HCT116 (cell line): ENCODE data around the gene ZBTB7C. TPM values are rescaled to one million over a fixed set of nuclear protein-coding genes. Genes with fewer than 3 reads are reported as not detected.

Experiments
- ATAC-seq: fragments of 200-7000 bp; cut with Tn5 transposase; 2 replicates; pipeline ENCODE4 v1.9.1; 2020; ENCODE audit warnings: mild to moderate bottlenecking, moderate library complexity
- BruUV-seq: library from RNA; stranded (reverse); fragments of 400-500 nt; replicated peaks from 2 replicates; lab custom pipeline; 2021; lab: Mats Ljungman, UMichigan
- CTCF ChIA-PET: fragments of 300-600 bp; sonication (Branson Sonifier 250); formaldehyde crosslinking; loops from one replicate; lab custom pipeline; 2021; ENCODE audit warnings: antibody characterized with exemption; lab: Charles Lee
- POLR2A ChIA-PET: fragments of 300-600, 350-600 bp; sonication (Branson Sonifier 250); formaldehyde crosslinking; loops from one replicate; lab custom pipeline; 2021; ENCODE audit warnings: antibody characterized with exemption; lab: Charles Lee
- RAD21 ChIA-PET, 2 experiments: fragments of 300-600 bp; sonication (Branson Sonifier 250); formaldehyde crosslinking; loops; one replicate each; lab custom pipeline; 2023; ENCODE audit warnings: low total read pairs in 2 of 2; ENCODE audit not compliant: uncharacterized antibody in 2 of 2, unreplicated experiment in 2 of 2, low non-redundant PET in 1 of 2; lab: Charles Lee
- DNase-seq: peaks from one replicate; pipeline ENCODE4 v3.0.0-alpha.2; 2010; ENCODE audit warnings: low read depth, low spot score
- H2AFZ ChIP-seq: fragments of 200-600 bp; shearing (Covaris generic), sonication (generic); 2 replicates; pipeline ENCODE4 v1.6.1; 2017; ENCODE audit warnings: low read depth, mixed run types, mixed read lengths, antibody characterized with exemption, low read length; ENCODE audit not compliant: poor library complexity, severe bottlenecking
- H3K27ac ChIP-seq: 2 replicates; pipeline ENCODE4 v1.5.1; 2012; ENCODE audit warnings: low read depth, low read length
- H3K27me3 ChIP-seq: fragments of 200-600 bp; sonication (generic); 2 replicates; pipeline ENCODE4 v1.6.1; 2016; ENCODE audit warnings: mixed run types, low read length, mixed read lengths; ENCODE audit not compliant: insufficient read depth
- H3K36me3 ChIP-seq, 2 experiments: fragments of 200-500 bp in 1 of 2; fragments of 200-600 bp in 1 of 2; sonication (Bioruptor generic) in 1 of 2; sonication (generic) in 1 of 2; 2 replicates each; pipeline versions ENCODE4 v1.5.1 to v1.6.1; 2014 to 2016; ENCODE audit warnings: low read length in 2 of 2, inconsistent platforms in 1 of 2, mixed read lengths in 1 of 2, mixed run types in 1 of 2; ENCODE audit not compliant: insufficient read depth in 2 of 2, control insufficient read depth in 1 of 2
- H3K4me1 ChIP-seq, 2 experiments: fragments of 200-600 bp in 1 of 2; sonication (generic) in 1 of 2; 2 replicates each; pipeline versions ENCODE4 v1.5.1 to v1.6.1; 2012 to 2017; ENCODE audit warnings: low read length in 2 of 2, inconsistent platforms in 1 of 2, mild to moderate bottlenecking in 1 of 2, mixed read lengths in 1 of 2, mixed run types in 1 of 2, moderate library complexity in 1 of 2; ENCODE audit not compliant: insufficient read depth in 2 of 2, control insufficient read depth in 1 of 2
- H3K4me2 ChIP-seq: fragments of 200-600 bp; sonication (generic); 2 replicates; pipeline ENCODE4 v1.6.1; 2017; ENCODE audit warnings: mixed run types, low read length, mixed read lengths
- H3K4me3 ChIP-seq, 2 experiments: fragments of 200-600 bp in 1 of 2; sonication (generic) in 1 of 2; replicated peaks in 1 of 2; 2 replicates each; pipeline ENCODE4 v1.5.1; 2011 to 2016; ENCODE audit warnings: low read length in 2 of 2, control low read depth in 1 of 2, low read depth in 1 of 2, mild to moderate bottlenecking in 1 of 2, mixed read lengths in 1 of 2, mixed run types in 1 of 2
- H3K79me2 ChIP-seq: fragments of 200-600 bp; sonication (generic); 2 replicates; pipeline ENCODE4 v1.6.1; 2017; ENCODE audit warnings: mild to moderate bottlenecking, mixed run types, low read length, moderate library complexity, mixed read lengths; ENCODE audit not compliant: insufficient read depth
- H3K9ac ChIP-seq: fragments of 200-600 bp; sonication (generic); 2 replicates; pipeline ENCODE4 v1.6.1; 2016; ENCODE audit warnings: low read length, mixed read lengths
- H3K9me2 ChIP-seq: fragments of 200-600 bp; sonication (generic), shearing (Covaris generic); 2 replicates; pipeline ENCODE4 v1.6.1; 2017; ENCODE audit warnings: mixed run types, mild to moderate bottlenecking, moderate library complexity; ENCODE audit not compliant: insufficient read depth
- H3K9me3 ChIP-seq, 2 experiments: fragments of 200-500 bp in 1 of 2; fragments of 200-600 bp in 1 of 2; sonication (Bioruptor generic) in 1 of 2; sonication (generic) in 1 of 2; 2 replicates each; pipeline ENCODE4 v1.6.1; 2014 to 2017; ENCODE audit warnings: low read length in 2 of 2, mixed read lengths in 2 of 2, inconsistent platforms in 1 of 2, low read depth in 1 of 2, mild to moderate bottlenecking in 1 of 2, mixed run types in 1 of 2, moderate library complexity in 1 of 2; ENCODE audit not compliant: control insufficient read depth in 1 of 2, insufficient read depth in 1 of 2
- H4K20me1 ChIP-seq: fragments of 200-600 bp; sonication (generic), shearing (Covaris generic); 2 replicates; pipeline ENCODE4 v1.6.1; 2017; ENCODE audit warnings: mixed run types, mild to moderate bottlenecking, moderate library complexity; ENCODE audit not compliant: insufficient read depth
- EZH2phosphoT487 ChIP-seq: fragments of 200-600 bp; IDR thresholded peaks from 2 replicates; pipeline ENCODE4 v1.6.1; 2018; ENCODE audit warnings: antibody characterized with exemption, borderline replicate concordance
- FOSL1 ChIP-seq: IDR thresholded peaks from 2 replicates; pipeline ENCODE4 v1.6.1; 2012; ENCODE audit warnings: low read depth
- JUND ChIP-seq: IDR thresholded peaks from 2 replicates; pipeline ENCODE4 v1.6.1; 2012
- ZNF274 ChIP-seq: fragments of 200-500 bp; sonication (Bioruptor generic); IDR thresholded peaks from 2 replicates; pipeline ENCODE4 v1.6.1; 2014; ENCODE audit warnings: mild to moderate bottlenecking, low read depth, low read length, inconsistent platforms
- intact Hi-C: fragments of 100-400 bp; cut with micrococcal nuclease; formaldehyde crosslinking; loops from 2 replicates; pipeline ENCODE4 v1.10.0; 2022
- total RNA-seq: library from RNA; stranded (reverse); gene quantifications from one replicate; pipeline ENCODE4 v1.2.1, GENCODE V29; 2021; ENCODE audit not compliant: unreplicated experiment
- TF ChIP-seq, protein P1 (sequence below): IDR thresholded peaks from 2 replicates; pipeline ENCODE4 v1.6.1; 2011; ENCODE audit warnings: mild to moderate bottlenecking, low read length, moderate library complexity; ENCODE audit not compliant: insufficient replicate concordance; ENCODE audit errors: extremely low read depth
- TF ChIP-seq, protein P2 (sequence below): IDR thresholded peaks from 2 replicates; pipeline ENCODE4 v1.6.1; 2012

Gene ZBTB7C
- total RNA-seq, 1 experiment from 2014 or later: 0.37 TPM

DNA sequence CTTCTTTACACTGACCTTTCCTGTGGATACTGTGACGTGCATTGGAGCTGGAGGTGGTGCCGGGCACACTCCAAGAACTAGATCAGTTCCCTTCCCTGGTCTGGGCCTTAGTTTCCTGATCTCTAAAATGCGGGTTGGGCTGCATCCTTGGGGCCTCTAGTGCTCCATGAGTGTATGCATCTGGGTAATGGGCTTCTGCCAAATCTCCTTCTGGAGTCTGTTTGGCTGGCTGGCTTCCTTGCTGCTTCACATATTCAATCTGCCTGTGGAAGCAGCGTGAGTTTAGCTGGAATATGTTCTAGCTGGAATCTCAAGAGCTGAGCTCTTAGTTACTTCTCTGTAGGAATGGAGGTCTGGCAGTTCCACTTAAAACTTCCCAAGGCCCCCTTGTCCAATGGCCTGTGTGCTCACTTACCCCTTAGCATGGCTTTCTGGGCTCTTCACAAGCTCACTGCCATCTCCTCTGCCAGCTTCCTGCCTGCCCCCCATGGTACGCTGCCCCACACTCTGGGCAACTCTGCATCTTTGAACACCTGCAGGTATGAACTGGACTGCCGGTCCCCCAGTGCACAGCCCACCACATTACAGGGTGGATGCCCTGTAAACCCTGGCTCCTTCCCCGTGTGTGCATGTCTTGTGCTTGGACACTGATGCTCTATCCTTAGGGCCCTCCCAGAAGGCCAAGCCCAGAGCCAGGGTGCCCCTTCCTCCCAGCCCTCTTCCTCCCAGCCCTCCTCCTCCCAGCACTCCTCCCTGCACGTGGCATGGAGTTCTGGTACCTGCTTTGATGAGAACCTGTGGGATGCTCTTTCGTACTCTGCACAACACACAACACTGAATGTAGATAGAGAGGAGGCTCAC, 375.2 kb downstream of the ZBTB7C start:
- TF ChIP-seq EZH2phosphoT487 (no peak), FOSL1 (no peak), ZNF274 (no peak), JUND (no peak)
- TF ChIP-seq, protein P1, sequence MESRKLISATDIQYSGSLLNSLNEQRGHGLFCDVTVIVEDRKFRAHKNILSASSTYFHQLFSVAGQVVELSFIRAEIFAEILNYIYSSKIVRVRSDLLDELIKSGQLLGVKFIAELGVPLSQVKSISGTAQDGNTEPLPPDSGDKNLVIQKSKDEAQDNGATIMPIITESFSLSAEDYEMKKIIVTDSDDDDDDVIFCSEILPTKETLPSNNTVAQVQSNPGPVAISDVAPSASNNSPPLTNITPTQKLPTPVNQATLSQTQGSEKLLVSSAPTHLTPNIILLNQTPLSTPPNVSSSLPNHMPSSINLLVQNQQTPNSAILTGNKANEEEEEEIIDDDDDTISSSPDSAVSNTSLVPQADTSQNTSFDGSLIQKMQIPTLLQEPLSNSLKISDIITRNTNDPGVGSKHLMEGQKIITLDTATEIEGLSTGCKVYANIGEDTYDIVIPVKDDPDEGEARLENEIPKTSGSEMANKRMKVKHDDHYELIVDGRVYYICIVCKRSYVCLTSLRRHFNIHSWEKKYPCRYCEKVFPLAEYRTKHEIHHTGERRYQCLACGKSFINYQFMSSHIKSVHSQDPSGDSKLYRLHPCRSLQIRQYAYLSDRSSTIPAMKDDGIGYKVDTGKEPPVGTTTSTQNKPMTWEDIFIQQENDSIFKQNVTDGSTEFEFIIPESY: no peak
- TF ChIP-seq, protein P2, sequence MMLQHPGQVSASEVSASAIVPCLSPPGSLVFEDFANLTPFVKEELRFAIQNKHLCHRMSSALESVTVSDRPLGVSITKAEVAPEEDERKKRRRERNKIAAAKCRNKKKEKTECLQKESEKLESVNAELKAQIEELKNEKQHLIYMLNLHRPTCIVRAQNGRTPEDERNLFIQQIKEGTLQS: no peak
- DNase-seq (no peak), ATAC-seq (no peak)
- Histone ChIP-seq H3K4me2 (no peak overlapping the region), H3K4me3 (no peak overlapping the region), H3K36me3 (no peaks in the 10 kb centered on the region), H4K20me1 (no peaks in the 10 kb centered on the region), H3K27ac (no peak overlapping the region), H3K9me2 (no peaks in the 10 kb centered on the region), H3K79me2 (no peaks in the 10 kb centered on the region), H2AFZ (no peak overlapping the region), H3K27me3 (no peaks in the 10 kb centered on the region), H3K9me3 (no peaks in the 10 kb centered on the region), H3K4me1 (peaks cover 0 to 10% of the 10 kb centered on the region in 2 experiments; a peak in 2 of 4 replicates), H3K9ac (no peak overlapping the region)
- BruUV-seq: no TSS peak
- POLR2A ChIA-PET: no interaction called here
- RAD21 ChIA-PET: no interaction called here
- intact Hi-C loops: loop anchor here (5.0 kb wide), 2 partner anchors 198 to 313 kb away; no protein-coding TSS in a partner anchor
- CTCF ChIA-PET: interaction anchor here (1.2 to 1.5 kb wide), 3 partner anchors 8 to 411 kb away, joined by 3 to 5 read pairs (median 3); no protein-coding TSS in a partner anchor
